CD4-positive, alpha-beta T cell treated with Interleukin-21 for 1 hour (primary cell): ENCODE data around the gene ADD2.

Experiments
- DNase-seq: peaks from one replicate; pipeline ENCODE4 v3.0.0-alpha.2; 2020

Gene ADD2

GRCh38 chr2:70779911-70780545 lies 12.0 kb upstream of the ADD2 start:
- DNase-seq = no peak

GRCh38 chr2:70779491-70779890 lies 11.5 kb upstream of the ADD2 start:
- DNase-seq = no peak

- DNase-seq = no peak
Observed at GRCh38 chr2:70778676-70779075, 10.7 kb upstream of the ADD2 start.

GRCh38 chr2:70777450-70777849 lies 9.4 kb upstream of the ADD2 start:
- no peak for DNase-seq

DNA sequence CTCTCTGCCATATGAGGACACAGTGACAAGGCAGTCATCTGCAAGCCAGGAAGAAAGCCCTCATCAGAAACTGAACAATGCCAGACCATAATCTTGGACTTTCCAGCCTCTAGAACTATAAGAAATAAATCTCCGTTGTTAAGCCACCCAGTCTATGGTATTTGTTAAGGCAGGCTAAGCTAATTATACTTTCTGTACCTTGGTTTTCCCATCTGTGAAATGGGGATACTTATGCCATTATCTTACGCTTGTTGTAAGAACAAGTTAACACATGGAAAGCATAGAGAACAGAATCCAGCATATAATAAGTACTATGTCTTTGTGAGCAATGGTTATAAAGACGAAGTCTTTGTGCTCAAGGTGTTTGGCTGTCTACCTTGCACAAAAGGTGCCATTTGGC lies 8.3 kb upstream of the ADD2 start:
- DNase-seq = no peak

- no peak for DNase-seq
Observed at GRCh38 chr2:70775141-70775540, 7.1 kb upstream of the ADD2 start.

DNA sequence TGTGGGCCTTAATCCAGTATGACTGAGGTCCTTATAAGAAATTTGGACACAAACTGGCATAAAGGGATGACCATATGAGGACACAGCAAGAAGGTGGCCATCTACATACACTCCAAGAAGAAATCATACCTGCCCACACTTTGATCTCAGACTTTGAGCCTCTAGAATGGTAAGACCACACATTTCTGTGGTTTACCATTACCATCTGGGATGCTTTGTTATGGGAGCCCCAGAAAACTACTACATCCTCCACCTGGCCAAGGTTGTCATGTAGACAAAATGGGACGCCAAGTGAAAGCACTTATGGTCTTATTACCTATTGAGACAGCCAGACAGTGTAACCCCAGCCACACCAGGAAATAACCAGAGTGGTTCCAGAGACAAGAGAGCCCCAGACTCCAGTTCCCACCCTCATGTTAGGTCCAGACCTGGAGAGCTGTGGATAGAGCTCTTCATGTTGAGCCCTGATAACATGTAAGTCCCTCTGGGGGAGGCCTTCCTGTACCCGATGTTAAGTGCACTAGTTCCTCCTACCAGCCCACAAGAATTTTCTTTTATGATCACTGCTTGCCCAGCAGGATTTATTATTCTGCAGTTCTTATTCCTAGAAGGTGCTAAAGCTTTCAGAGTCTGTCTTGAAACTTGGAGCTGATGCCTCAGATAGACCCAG lies 4.6 kb upstream of the ADD2 start:
- no peak for DNase-seq

GRCh38 chr2:70771446-70771845 lies 3.4 kb upstream of the ADD2 start:
- DNase-seq = no peak

GRCh38 chr2:70769450-70769849 lies 1.4 kb upstream of the ADD2 start:
- DNase-seq = no peak

GRCh38 chr2:70768590-70769085 lies 638 bp upstream of the ADD2 start:
- DNase-seq = no peak

GRCh38 chr2:70767079-70767698 lies 811 bp downstream of the ADD2 start:
- no peak for DNase-seq

- no peak for DNase-seq
Observed at GRCh38 chr2:70766357-70767078, 1.5 kb downstream of the ADD2 start.

- no peak for DNase-seq
Observed at GRCh38 chr2:70765507-70765906, 2.5 kb downstream of the ADD2 start.

GRCh38 chr2:70759446-70759845 lies 8.6 kb downstream of the ADD2 start:
- DNase-seq = no peak

- no peak for DNase-seq
Observed at GRCh38 chr2:70757966-70758365, 10.0 kb downstream of the ADD2 start.

GRCh38 chr2:70757360-70757759 lies 10.6 kb downstream of the ADD2 start:
- DNase-seq = no peak

GRCh38 chr2:70756128-70756527 lies 11.9 kb downstream of the ADD2 start:
- DNase-seq = no peak

DNA sequence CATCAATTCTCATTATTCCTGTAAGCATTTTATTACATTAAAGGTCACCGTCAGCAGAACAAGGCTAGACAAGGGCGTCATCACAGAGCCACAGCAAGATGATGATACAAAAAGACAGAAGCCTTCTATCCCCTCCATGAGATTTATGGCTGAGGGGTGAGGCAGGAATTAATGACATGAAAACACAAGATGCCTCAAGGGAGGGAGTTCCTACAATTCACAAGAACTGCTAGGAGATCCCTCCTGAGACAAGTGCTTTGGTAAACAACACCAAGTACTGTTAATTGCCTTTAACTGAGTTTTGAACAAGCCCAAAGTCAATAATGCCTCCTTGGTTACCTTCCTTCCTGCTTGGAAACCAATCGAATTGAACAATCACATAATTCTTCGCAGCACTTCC lies 14.1 kb downstream of the ADD2 start:
- no peak for DNase-seq

- no peak for DNase-seq
Observed at GRCh38 chr2:70753031-70753430, 15.0 kb downstream of the ADD2 start.

DNA sequence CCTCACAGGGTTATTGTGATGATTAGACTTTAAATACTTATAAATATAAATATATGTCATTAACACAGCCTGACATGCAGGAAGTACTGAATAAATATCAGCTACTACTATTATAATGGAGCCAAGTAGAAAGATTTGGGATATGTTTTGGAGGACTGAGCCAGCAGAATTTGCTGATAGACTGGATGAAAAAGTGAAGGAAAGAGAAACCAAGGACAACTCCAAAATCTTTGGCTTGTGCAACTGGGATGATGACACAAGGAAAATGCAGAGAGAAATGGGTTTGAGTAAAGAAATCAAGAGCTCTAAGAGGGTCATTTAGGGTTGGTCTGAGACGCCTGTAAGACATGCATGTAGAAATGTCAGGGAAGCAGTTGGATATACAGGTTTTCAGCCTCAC lies 15.6 kb downstream of the ADD2 start:
- no peak for DNase-seq

- DNase-seq = no peak
Observed at GRCh38 chr2:70751881-70752280, 16.1 kb downstream of the ADD2 start.

- DNase-seq = no peak
Observed at GRCh38 chr2:70750320-70750719, 17.7 kb downstream of the ADD2 start.

DNA sequence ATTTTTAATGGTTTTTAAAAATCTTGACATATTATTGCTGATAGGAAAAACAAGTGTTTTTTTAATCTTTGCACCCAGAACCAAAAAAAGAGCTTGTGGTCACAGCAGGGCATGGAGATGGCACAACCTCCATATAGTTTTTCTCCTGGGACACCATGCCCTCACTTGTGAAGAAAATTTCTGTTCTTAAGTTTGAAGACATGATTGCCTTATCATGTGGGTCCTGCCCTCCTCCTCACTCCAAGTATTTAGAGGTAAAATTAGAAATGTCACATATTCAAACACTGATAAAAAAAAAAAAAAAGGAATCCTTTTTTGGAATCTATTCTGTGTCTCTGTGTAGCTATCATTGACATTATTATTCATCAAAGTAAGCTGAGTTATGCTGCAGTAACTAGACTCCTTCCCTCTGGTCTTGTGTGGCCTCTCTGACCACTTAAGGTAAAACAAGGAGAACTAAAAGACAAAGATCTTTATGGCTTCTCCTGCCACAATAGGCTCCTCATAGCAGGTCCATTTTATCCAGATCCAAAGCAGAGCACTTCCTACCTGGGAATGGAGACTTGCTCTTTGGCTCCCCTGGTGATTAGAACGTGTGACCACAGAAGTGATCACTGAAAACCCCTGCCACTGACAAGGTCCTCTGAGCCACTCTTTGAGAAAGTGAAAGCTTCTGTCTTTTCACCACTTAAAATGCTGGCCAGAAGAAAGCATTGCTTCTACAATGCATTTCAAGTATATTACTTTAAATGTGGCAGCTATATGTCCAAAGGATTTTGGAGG lies 19.8 kb downstream of the ADD2 start:
- DNase-seq = no peak
